ENCODE data around the gene PGGHG. TPM values are rescaled to one million over a fixed set of nuclear protein-coding genes. Genes with fewer than 3 reads are reported as not detected.

The PGGHG gene
- total and polyA plus RNA-seq, 10 of the 15 experiments (the other 5 are each of a cell fraction or from before 2014, with no cell fraction given), result 0.10 to 8.3 (median 1.8) TPM

DNA sequence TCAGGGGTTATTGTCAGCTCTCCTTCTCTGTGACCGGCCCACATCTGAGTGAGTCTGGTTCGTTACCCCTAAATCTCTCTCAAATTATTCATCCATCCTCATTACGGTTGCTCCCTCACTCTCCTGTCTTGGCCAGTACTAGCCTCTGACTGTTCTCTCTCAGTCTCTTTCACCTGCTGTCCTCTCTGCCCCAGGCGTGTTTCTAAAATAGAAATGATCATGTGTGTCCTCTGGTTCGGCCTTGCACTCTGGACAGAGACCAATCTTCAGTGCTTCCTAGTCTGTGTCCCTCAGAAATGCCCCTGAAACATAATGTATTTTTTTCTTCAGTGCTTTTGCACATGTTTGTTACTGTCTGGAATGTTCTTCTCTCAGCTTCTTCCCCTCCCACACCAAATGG is 47.3 kb upstream of the PGGHG start (continued):
- TF ChIP-seq, protein P1, sequence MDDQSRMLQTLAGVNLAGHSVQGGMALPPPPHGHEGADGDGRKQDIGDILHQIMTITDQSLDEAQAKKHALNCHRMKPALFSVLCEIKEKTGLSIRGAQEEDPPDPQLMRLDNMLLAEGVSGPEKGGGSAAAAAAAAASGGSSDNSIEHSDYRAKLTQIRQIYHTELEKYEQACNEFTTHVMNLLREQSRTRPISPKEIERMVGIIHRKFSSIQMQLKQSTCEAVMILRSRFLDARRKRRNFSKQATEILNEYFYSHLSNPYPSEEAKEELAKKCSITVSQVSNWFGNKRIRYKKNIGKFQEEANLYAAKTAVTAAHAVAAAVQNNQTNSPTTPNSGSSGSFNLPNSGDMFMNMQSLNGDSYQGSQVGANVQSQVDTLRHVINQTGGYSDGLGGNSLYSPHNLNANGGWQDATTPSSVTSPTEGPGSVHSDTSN (IDR thresholded peaks at IDR 0.05; ENCODE audit: insufficient replicate concordance, low read depth, low read length), result no peak
- TF ChIP-seq, protein P2, sequence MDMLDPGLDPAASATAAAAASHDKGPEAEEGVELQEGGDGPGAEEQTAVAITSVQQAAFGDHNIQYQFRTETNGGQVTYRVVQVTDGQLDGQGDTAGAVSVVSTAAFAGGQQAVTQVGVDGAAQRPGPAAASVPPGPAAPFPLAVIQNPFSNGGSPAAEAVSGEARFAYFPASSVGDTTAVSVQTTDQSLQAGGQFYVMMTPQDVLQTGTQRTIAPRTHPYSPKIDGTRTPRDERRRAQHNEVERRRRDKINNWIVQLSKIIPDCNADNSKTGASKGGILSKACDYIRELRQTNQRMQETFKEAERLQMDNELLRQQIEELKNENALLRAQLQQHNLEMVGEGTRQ (IDR thresholded peaks at IDR 0.05; ENCODE audit: borderline replicate concordance, low read depth, low read length), result no peak
- no peak for TF ChIP-seq EP300 (IDR thresholded peaks at IDR 0.05; ENCODE audit: borderline replicate concordance in 1 of 2, control insufficient read depth in 1 of 2, low read depth in 2 of 2, low read length in 2 of 2)
- TF ChIP-seq SRF (IDR thresholded peaks at IDR 0.05; ENCODE audit: low read depth in 2 of 2, low read length in 2 of 2), result no peak

DNA sequence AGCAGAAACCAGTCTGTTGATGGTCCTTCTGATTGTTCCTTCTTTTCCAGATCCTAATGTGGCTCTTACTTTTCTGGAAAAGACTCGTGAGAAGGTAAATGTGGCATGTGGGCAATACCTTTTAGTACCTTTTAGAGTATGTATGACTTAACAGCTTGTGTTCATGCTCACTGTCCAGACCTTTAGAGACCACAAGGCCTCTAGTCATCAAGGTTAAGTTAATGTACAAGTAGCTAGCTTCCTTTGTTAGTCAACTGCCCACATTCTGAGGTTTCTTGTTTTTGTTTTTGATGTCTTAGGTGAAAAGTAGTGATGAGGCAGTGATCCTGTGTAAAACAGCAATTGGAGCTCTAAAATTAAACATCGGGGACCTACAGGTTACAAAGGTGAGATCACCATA is 44.5 kb upstream of the PGGHG start:
- FAIRE-seq, result no peak
- no peak for TF ChIP-seq ZNF207 (IDR thresholded peaks at IDR 0.05; ENCODE audit: borderline replicate concordance)
- Histone ChIP-seq H3K4me2 (ENCODE audit: control insufficient read depth, insufficient read depth) (no peak overlapping the region), H3K27me3 (replicated peaks in 1 of 2; ENCODE audit: control insufficient read depth in 2 of 2, insufficient read depth in 2 of 2, low read length in 1 of 2) (no peaks in the 10 kb centered on the region), H3K9me3 (replicated peaks; ENCODE audit: control insufficient read depth, insufficient read depth, low read length) (no peaks in the 10 kb centered on the region), H3K4me1 (ENCODE audit: control insufficient read depth, insufficient read depth, low read length) (no peaks in the 10 kb centered on the region), H3K9ac (ENCODE audit: control insufficient read depth, insufficient read depth, low read length) (no peak overlapping the region), H3K4me3 (no peak overlapping the region), H4K20me1 (ENCODE audit: control insufficient read depth, insufficient read depth) (no peaks in the 10 kb centered on the region), H2AFZ (ENCODE audit: control insufficient read depth, low read depth, low read length) (no peak overlapping the region), H3K27ac (ENCODE audit: control insufficient read depth, insufficient read depth) (no peak overlapping the region), H3K79me2 (ENCODE audit: control insufficient read depth, insufficient read depth, low read length) (peaks cover 7% of the 10 kb centered on the region), H3K36me3 (ENCODE audit: control insufficient read depth in 2 of 2, insufficient read depth in 2 of 2, low read length in 1 of 2) (peaks cover 16 to 42% of the 10 kb centered on the region in 2 experiments)
- DNase-seq (ENCODE audit: low read depth, low spot score), result no peak
- ChIA-PET POLR2A (no interaction called here), RAD21 (ENCODE audit: unreplicated experiment) (no interaction called here), SMC1A (ENCODE audit: uncharacterized antibody, unreplicated experiment) (interaction anchor here (0.6 to 0.9 kb wide), 3 partner anchors 10 to 207 kb away, joined by 3 read pairs; no protein-coding TSS in a partner anchor), CTCF (no interaction called here)
- ATAC-seq, result no peak
- WGBS (ENCODE audit: insufficient coverage, insufficient replicate concordance, low lambda C conversion rate, missing lambda C conversion rate), result 100% methylated on average over 2 of the region's 2 CpGs
- BruUV-seq (replicated peaks), result no TSS peak
- intact Hi-C loops (cut with micrococcal nuclease; ENCODE audit: unreplicated experiment) (no loop called here), in situ Hi-C loops (cut with MboI) (no loop called here)

All from GM12878 (cell line).